NT2/D1 (cell line): Measurements from ENCODE around the gene PIANP.

Experiments
- DNase-seq: peaks from one replicate; pipeline ENCODE4 v3.0.0-alpha.2; 2011; ENCODE audit warnings: low read depth, low spot score
- H3K27me3 ChIP-seq: 2 replicates; pipeline ENCODE4 v1.6.0; 2011; ENCODE audit warnings: mild to moderate bottlenecking; ENCODE audit not compliant: insufficient read length, insufficient read depth
- H3K36me3 ChIP-seq: 2 replicates; pipeline ENCODE4 v1.6.1; 2011; ENCODE audit warnings: mild to moderate bottlenecking, low read length, mixed read lengths; ENCODE audit not compliant: insufficient read depth, insufficient read length
- H3K4me1 ChIP-seq: 2 replicates; pipeline ENCODE4 v1.5.1; 2011; ENCODE audit not compliant: insufficient read depth, insufficient read length
- H3K4me3 ChIP-seq: 2 replicates; pipeline ENCODE4 v1.5.1; 2011; ENCODE audit warnings: low read depth; ENCODE audit not compliant: insufficient read length
- H3K9ac ChIP-seq: 2 replicates; pipeline ENCODE4 v1.6.0; 2011; ENCODE audit warnings: low read depth; ENCODE audit not compliant: insufficient read length
- H3K9me3 ChIP-seq: 2 replicates; pipeline ENCODE4 v1.5.1; 2011; ENCODE audit warnings: mild to moderate bottlenecking, low read length; ENCODE audit not compliant: insufficient read depth
- SUZ12 ChIP-seq: IDR thresholded peaks from 2 replicates; pipeline ENCODE4 v1.6.1; 2011; ENCODE audit not compliant: insufficient read length, insufficient read depth; ENCODE audit errors: extremely low read depth
- YY1 ChIP-seq: IDR thresholded peaks from 2 replicates; pipeline ENCODE4 v1.6.1; 2011; ENCODE audit not compliant: insufficient read length, insufficient read depth
- ZNF274 ChIP-seq: IDR thresholded peaks from 2 replicates; pipeline ENCODE4 v1.6.1; 2011; ENCODE audit warnings: mild to moderate bottlenecking, low read depth, low read length

The PIANP gene

DNA sequence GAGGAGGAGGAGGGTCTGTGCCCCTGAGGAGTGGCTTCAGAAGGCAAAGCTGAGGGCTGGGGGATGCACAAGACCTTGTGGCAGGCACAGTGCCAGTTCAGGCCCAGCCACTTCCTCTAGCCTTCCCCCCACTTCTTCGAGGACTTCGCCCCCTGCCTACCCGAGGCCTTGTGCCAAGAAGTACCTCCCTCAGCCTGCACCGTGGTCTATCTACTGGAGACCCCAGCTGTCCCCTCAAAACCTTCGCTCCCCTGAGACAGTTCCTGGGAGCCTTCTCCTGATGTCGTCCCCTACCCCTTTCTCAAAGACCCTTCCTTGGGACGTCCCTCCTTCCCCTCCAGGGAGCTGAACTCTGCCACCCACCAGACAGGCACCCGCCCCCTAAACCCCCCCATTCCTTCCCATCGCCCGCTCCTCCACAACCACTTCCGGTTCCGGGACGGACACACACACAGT, 12.0 kb downstream of the PIANP start:
- Histone ChIP-seq H3K9ac (peak overlapping the region; percentile 99), H3K4me3 (peak overlapping the region; percentile 94), H3K4me1 (peaks cover 8% of the 10 kb centered on the region), H3K9me3 (peaks cover 8% of the 10 kb centered on the region; the same call in 1 of the 2 replicates), H3K36me3 (peaks cover 52% of the 10 kb centered on the region), H3K27me3 (no peaks in the 10 kb centered on the region)
- TF ChIP-seq YY1: no peak
- TF ChIP-seq SUZ12: no peak
- peak; percentile 43 for DNase-seq

DNA sequence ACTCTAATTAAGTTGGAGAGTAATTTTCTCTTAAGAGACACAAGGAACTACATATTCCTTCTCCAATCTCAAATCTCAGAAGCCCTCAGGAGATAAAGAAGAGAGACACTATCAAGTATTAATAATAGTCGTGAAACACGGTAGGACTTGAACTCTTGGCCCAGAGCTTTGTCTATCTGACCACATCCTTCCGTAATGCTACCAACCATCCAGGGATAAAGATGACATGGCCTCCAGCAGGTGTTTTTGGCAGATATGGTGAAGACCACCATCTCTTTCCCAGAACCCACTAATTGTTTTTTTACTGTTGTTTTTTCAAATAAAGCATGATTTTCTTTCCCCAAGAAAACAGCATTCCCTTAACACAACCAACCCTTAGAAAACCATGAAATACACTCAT, 14.8 kb downstream of the PIANP start:
- Histone ChIP-seq H3K4me3 (no peak overlapping the region), H3K9ac (no peak overlapping the region), H3K4me1 (peaks cover 2% of the 10 kb centered on the region), H3K36me3 (peaks cover 59% of the 10 kb centered on the region), H3K27me3 (no peaks in the 10 kb centered on the region), H3K9me3 (no peaks in the 10 kb centered on the region)
- no peak for TF ChIP-seq YY1
- no peak for TF ChIP-seq ZNF274
- TF ChIP-seq SUZ12: no peak
- no peak for DNase-seq

DNA sequence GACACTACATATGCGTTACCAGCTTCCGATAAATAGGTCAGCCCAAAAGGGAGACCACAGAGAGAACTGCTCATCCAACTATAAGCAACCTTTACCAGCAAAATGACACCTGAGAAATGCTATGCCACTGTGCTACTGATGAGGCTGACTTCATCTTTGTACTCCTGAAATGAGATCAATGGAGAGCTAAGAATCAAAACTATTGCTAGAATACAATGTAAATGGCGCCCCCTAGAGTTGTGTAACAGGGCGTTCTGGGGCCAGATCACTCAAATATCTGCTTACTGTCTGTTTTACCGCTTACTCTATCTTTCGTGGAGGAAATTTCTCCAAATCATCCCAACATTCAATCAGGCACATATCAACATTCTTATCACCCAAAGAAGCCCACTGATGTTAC, 16.0 kb downstream of the PIANP start:
- TF ChIP-seq SUZ12: no peak
- TF ChIP-seq YY1: no peak
- TF ChIP-seq ZNF274: no peak
- DNase-seq: peak; percentile 76
- H3K4me3 ChIP-seq: no peak overlapping the region
- H3K9me3 ChIP-seq: no peaks in the 10 kb centered on the region
- peaks cover 2% of the 10 kb centered on the region for H3K4me1 ChIP-seq
- H3K36me3 ChIP-seq: peaks cover 68% of the 10 kb centered on the region
- no peak overlapping the region for H3K9ac ChIP-seq
- H3K27me3 ChIP-seq: no peaks in the 10 kb centered on the region

DNA sequence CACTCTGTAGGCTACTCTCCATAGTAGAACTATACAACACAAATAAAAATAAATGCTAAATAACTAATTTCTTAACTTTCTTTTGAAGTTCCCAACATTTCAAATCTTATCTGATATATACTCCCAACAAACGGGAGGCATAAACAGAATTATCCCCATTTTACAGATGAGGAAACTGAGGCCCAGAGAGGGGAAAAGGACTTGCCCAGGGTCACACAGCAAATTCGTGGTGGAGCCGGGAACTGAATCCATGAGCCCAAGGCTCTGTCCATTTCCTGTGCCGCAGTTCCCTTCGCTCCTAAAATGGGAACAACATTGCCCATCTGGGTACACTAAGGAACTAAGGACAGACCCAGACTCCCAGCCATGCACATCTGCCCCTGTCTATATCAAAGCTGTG, 23.7 kb downstream of the PIANP start:
- no peak for TF ChIP-seq YY1
- TF ChIP-seq SUZ12: no peak
- TF ChIP-seq ZNF274: no peak
- Histone ChIP-seq H3K4me3 (no peak overlapping the region), H3K9me3 (no peaks in the 10 kb centered on the region), H3K4me1 (no peaks in the 10 kb centered on the region), H3K27me3 (no peaks in the 10 kb centered on the region), H3K9ac (no peak overlapping the region), H3K36me3 (peaks cover 98% of the 10 kb centered on the region)
- DNase-seq: no peak

DNA sequence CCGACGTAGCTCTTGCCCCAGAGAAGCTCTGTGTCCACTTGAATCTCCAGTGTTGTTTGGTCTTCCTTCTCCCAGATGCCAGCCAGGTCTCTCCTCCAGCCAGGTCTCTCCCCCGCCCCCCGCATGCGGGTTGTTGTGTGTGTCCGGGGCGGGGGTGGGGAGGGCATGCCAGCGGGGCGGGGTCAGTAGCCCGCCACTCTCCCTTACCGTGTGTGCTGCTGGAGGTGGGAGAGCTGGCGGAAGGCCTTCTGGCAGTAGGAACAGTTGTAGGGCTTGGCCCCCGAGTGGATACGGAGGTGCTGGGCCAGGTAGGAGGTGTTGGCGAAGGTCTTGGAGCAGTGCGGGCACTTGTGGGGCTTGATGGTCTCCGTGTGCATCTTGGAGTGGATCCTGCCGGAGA, 28.5 kb downstream of the PIANP start:
- no peaks in the 10 kb centered on the region for H3K4me1 ChIP-seq
- H3K9ac ChIP-seq: no peak overlapping the region
- H3K36me3 ChIP-seq: peaks cover 100% of the 10 kb centered on the region
- no peaks in the 10 kb centered on the region for H3K9me3 ChIP-seq
- H3K27me3 ChIP-seq: no peaks in the 10 kb centered on the region
- no peak overlapping the region for H3K4me3 ChIP-seq
- TF ChIP-seq YY1 (no peak), SUZ12 (no peak), ZNF274 (no peak)
- no peak for DNase-seq

DNA sequence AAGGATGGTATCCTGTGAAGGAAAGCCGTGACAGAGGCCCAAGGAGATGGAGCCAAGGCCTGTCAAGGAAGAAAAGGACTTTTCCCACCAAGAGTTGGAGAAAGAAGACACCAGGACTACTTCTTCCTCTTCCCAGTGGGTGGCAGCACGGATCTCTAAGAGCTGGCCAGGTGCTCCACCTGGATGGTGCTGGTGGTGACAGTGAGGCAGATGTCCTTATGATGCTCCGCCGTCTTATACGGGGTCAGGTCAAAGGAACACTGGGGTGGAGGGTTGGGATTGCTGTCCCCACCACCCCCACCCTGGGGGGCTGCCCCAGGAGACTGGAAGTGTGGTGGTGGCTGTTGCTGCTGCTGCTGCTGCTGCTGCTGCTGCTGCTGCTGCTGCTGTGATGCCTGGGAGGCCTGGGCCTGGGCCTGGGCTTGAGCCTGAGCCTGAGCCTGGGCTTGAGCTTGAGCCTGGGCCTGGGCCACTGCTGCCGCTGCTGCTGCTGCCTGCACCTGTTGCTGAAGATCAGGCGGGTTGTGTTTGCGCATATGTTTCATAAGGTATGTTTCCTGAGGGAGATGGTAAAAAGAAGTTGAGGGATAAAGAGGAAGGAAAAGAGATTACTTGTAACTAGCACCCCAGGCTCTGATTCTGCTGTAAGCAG, 32.9 kb downstream of the PIANP start:
- H3K4me1 ChIP-seq: no peaks in the 10 kb centered on the region
- H3K4me3 ChIP-seq: no peak overlapping the region
- H3K27me3 ChIP-seq: no peaks in the 10 kb centered on the region
- peaks cover 70% of the 10 kb centered on the region for H3K36me3 ChIP-seq
- no peaks in the 10 kb centered on the region for H3K9me3 ChIP-seq
- H3K9ac ChIP-seq: no peak overlapping the region
- no peak for DNase-seq
- TF ChIP-seq YY1 (no peak), ZNF274 (no peak), SUZ12 (no peak)

DNA sequence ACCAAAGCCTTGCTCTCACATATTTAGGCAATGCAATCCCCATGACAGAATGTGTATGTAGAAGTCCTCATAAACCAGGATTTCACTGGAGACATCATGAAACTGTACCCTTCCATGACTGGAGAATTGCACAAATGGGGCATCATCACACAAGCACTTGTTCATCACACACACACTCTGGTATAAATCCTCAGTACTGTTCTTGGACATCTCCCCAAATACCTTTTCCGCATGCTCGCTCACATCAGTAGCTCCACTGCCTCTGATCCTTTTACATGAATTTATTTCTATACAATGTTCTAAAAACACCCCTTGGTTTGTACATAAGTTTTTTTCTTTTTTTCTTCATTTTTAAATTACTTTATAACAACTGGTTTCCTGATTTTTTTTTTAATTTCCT, 34.4 kb downstream of the PIANP start:
- no peak overlapping the region for H3K9ac ChIP-seq
- H3K4me1 ChIP-seq: no peaks in the 10 kb centered on the region
- H3K4me3 ChIP-seq: no peak overlapping the region
- H3K27me3 ChIP-seq: no peaks in the 10 kb centered on the region
- no peak for TF ChIP-seq SUZ12
- TF ChIP-seq ZNF274: no peak
- peaks cover 56% of the 10 kb centered on the region for H3K36me3 ChIP-seq
- no peak for DNase-seq
- no peaks in the 10 kb centered on the region for H3K9me3 ChIP-seq
